Pancreas (tissue), 10 donors: Measurements from ENCODE around the gene IL18BP. TPM values are rescaled to one million over a fixed set of nuclear protein-coding genes. Genes with fewer than 3 reads are reported as not detected.

Experiments used
- ATAC-seq, 4 donors: fragments of 200-7000 bp; cut with Tn5 transposase; one replicate each; pipeline versions ENCODE4 v1.8.0 to v1.9.1; 2020; ENCODE audit warnings: mild to moderate bottlenecking in 4 of 4, moderate library complexity in 4 of 4
- DNase-seq, 6 donors: peaks; one replicate each; pipeline ENCODE4 v3.0.0-alpha.2; 2020
- FAIRE-seq: peaks from 2 replicates; lab custom pipeline; 2012; peaks lifted over from hg19 to GRCh38; lab: Jason Lieb, UNC
- H3K27ac ChIP-seq, 4 donors: fragments of 200-600 bp; sonication (generic); 1 replicate in 3 of 4; 2 replicates in 1 of 4; pipeline versions ENCODE4 v1.5.0 to v1.8.0; 2020
- H3K27me3 ChIP-seq, 4 donors: fragments of 200-600 bp; one replicate each; pipeline ENCODE4 v1.8.0; 2021
- H3K36me3 ChIP-seq, 3 donors: fragments of 200-600 bp; sonication (generic) in 1 of 3; one replicate each; pipeline versions ENCODE4 v1.5.0 to v1.8.0; 2020 to 2021
- H3K4me1 ChIP-seq, 3 donors: fragments of 200-600 bp; one replicate each; pipeline ENCODE4 v1.8.0; 2021
- H3K4me3 ChIP-seq, 4 donors: fragments of 200-600 bp; sonication (generic) in 2 of 4; one replicate each; pipeline versions ENCODE4 v1.5.0 to v1.8.0; 2020 to 2021
- H3K9me3 ChIP-seq, 4 donors: fragments of 200-600 bp; one replicate each; pipeline ENCODE4 v1.8.0; 2021
- WGBS, 2 donors: extraction: QIAGEN DNeasy Blood & Tissue Kit; methylation state at CpG; one replicate each; pipeline ENCODE4 v1.1.7; 2013; 5-methylcytosine and 5-hydroxymethylcytosine counted together
- intact Hi-C, 3 donors: fragments of 100-400 bp; cut with DNase I; formaldehyde crosslinking; loops; one replicate each; pipeline versions ENCODE4 v1.11.1 to v1.14.2; 2022
- polyA plus RNA-seq, 2 donors: library from polyadenylated mRNA; stranded (reverse); fragments of 200-250 nt; gene quantifications; one replicate each; pipeline ENCODE4 v1.2.3, GENCODE V29; 2013
- total RNA-seq, 6 donors: library from RNA; stranded (reverse); fragmentation: NEBNext Ultra II Directional in 4 of 6; extraction: Animal tissue kit (Norgen Biotek cat#: 25700) in 4 of 6; gene quantifications; one replicate each; pipeline versions ENCODE4 v1.2.1 to v1.2.4, GENCODE V29; 2021 to 2023
- TF ChIP-seq, protein P1 (sequence below), 4 donors: fragments of 200-600 bp; sonication (generic) in 3 of 4; IDR thresholded peaks; one replicate each; pipeline versions ENCODE4 v1.5.0 to v1.8.0; 2021; ENCODE audit warnings: antibody characterized with exemption in 4 of 4
- donor health status: healthy with polysubstance abuse.
- donor health status: DM: no; HTN: no; CAD: no; lungs with moderate emphysema.
- donor health status: DM: no; HTN: no; CAD: no.
- donor health status: control.
- donor health status: control.
- donor health status: Bipolar disorder and iron deficiency.
- donor health status: DM: yes; HTN: yes; CAD: no.
- donor health status: DM: no; HTN: no; CAD: no.
- donor health status: DM: no; HTN: no; CAD: no.
- donor health status: DM: yes; HTN: yes; CAD: no.

Gene IL18BP
- total and polyA plus RNA-seq, 8 donors: 2.3 to 7.8 (median 3.9) TPM

DNA sequence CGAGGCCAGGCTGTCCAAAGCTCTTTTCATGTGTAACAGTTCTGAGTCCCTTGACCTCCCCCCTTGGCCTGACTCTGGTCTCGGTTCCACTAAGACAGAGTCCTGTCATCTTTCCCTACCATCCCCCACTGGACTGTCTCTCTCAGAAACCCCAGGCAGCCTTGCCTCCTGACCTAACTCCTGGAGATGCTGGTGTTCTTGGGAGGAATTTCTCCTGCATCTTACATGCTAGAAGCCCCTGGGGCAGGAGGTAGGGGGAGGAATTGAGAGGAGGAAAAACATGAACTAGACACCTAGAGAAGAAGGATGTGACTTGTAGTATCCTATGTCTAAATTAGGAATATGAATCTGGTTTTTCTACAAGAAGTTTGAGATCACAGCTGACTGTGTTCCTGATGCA lies 648 bp upstream of the IL18BP start:
- ATAC-seq: no peak
- FAIRE-seq: no peak

DNA sequence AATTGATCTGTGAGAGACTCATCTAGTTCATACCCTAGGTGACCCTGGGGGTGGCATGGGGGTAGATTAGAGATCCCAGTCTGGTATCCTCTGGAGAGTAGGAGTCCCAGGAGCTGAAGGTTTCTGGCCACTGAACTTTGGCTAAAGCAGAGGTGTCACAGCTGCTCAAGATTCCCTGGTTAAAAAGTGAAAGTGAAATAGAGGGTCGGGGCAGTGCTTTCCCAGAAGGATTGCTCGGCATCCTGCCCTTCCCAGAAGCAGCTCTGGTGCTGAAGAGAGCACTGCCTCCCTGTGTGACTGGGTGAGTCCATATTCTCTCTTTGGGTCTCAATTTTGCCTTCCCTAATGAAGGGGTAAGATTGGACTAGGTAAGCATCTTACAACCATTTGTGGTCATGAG lies 653 bp downstream of the IL18BP start:
- Histone ChIP-seq H3K27ac (peak overlapping the region in 3 of 4 donors; percentile 16 to 54 (median 41)), H3K27me3 (no peaks in the 10 kb centered on the region), H3K4me1 (peaks cover 0 to 9% (median 0%) of the 10 kb centered on the region in 3 donors), H3K9me3 (no peaks in the 10 kb centered on the region), H3K36me3 (peaks cover 0 to 20% (median 16%) of the 10 kb centered on the region in 3 donors), H3K4me3 (peak overlapping the region in 1 of 4 donors; percentile 22)
- 14 to 35% methylated on average over 2 of the region's 2 CpGs for WGBS, 2 donors
- TF ChIP-seq, protein P1, sequence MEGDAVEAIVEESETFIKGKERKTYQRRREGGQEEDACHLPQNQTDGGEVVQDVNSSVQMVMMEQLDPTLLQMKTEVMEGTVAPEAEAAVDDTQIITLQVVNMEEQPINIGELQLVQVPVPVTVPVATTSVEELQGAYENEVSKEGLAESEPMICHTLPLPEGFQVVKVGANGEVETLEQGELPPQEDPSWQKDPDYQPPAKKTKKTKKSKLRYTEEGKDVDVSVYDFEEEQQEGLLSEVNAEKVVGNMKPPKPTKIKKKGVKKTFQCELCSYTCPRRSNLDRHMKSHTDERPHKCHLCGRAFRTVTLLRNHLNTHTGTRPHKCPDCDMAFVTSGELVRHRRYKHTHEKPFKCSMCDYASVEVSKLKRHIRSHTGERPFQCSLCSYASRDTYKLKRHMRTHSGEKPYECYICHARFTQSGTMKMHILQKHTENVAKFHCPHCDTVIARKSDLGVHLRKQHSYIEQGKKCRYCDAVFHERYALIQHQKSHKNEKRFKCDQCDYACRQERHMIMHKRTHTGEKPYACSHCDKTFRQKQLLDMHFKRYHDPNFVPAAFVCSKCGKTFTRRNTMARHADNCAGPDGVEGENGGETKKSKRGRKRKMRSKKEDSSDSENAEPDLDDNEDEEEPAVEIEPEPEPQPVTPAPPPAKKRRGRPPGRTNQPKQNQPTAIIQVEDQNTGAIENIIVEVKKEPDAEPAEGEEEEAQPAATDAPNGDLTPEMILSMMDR (IDR thresholded peaks at IDR 0.05): no peak
- FAIRE-seq (no peak), ATAC-seq (peak in 3 of 4 donors; percentile 25 to 73 (median 71)), DNase-seq (no peak)
- intact Hi-C loops: no loop called here

More for the DNA sequence above, 648 bp upstream of the IL18BP start:
- TF ChIP-seq, protein P1 (IDR thresholded peaks at IDR 0.05): no peak
- H3K4me1 ChIP-seq: peaks cover 0 to 9% (median 0%) of the 10 kb centered on the region in 3 donors
- no peaks in the 10 kb centered on the region for H3K27me3 ChIP-seq
- H3K27ac ChIP-seq: peak overlapping the region in 1 of 4 donors; percentile 41
- H3K9me3 ChIP-seq: no peaks in the 10 kb centered on the region
- intact Hi-C loops: no loop called here
- no peak for DNase-seq
- peaks cover 0 to 7% (median 4%) of the 10 kb centered on the region in 3 donors for H3K36me3 ChIP-seq
- H3K4me3 ChIP-seq: no peak overlapping the region
- 89 to 93% methylated on average over 2 of the region's 2 CpGs for WGBS, 2 donors

DNA sequence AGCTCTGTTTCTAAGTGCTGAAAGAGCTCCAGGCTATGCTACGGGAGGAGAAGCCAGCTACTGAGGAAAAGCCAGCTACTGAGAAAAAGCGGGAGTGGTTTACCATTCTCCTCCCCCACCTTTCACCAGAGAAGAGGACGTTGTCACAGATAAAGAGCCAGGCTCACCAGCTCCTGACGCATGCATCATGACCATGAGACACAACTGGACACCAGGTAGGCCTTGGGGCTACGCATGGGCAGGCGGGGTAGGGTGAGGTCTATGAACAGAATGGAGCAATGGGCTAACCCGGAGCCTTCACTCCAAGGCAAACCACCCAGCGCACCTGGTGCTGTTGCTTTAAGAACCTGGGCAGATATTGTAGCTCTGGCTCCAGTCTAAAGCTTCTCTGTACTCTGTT lies 1.1 kb downstream of the IL18BP start:
- no peaks in the 10 kb centered on the region for H3K9me3 ChIP-seq
- peak overlapping the region in 1 of 4 donors; percentile 22 for H3K4me3 ChIP-seq
- intact Hi-C loops: no loop called here
- H3K36me3 ChIP-seq: peaks cover 0 to 24% (median 21%) of the 10 kb centered on the region in 3 donors
- 60 to 67% methylated on average over 8 of the region's 8 CpGs for whole genome bisulfite sequencing, 2 donors
- H3K4me1 ChIP-seq: peaks cover 0 to 9% (median 0%) of the 10 kb centered on the region in 3 donors
- TF ChIP-seq, protein P1 (IDR thresholded peaks at IDR 0.05): no peak
- peak overlapping the region in 2 of 4 donors; percentile 41 to 54 for H3K27ac ChIP-seq
- DNase-seq (no peak), FAIRE-seq (no peak), ATAC-seq (peak in 3 of 4 donors; percentile 5 to 10 (median 6))
- no peaks in the 10 kb centered on the region for H3K27me3 ChIP-seq

DNA sequence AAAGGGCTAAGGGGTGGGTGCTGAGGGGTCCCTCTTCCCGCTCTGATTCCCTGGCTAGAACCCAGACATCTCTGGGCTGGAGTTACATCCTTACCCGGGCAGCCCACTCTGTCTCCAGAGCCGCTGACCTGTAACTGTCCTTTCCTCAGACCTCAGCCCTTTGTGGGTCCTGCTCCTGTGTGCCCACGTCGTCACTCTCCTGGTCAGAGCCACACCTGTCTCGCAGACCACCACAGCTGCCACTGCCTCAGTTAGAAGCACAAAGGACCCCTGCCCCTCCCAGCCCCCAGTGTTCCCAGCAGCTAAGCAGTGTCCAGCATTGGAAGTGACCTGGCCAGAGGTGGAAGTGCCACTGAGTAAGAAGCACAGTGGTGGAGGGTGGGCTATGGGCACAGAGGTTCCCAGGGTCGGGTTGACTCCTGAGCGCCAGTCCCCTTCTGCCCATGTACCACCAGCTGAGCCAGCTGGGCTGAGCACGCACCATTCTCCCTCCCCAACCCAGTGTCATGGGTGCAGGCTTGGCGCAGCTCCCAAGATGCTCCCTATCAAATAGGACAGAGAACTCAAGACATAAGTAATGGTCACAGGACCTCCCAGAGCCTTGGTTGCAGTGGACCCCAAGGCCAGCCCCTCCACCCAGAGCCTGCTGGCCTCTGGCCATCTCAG lies 1.6 kb downstream of the IL18BP start:
- Histone ChIP-seq H3K36me3 (peaks cover 0 to 29% (median 26%) of the 10 kb centered on the region in 3 donors), H3K4me3 (peak overlapping the region in 1 of 4 donors; percentile 22), H3K27ac (peak overlapping the region in 2 of 4 donors; percentile 41 to 54), H3K27me3 (no peaks in the 10 kb centered on the region), H3K4me1 (peaks cover 0 to 9% (median 0%) of the 10 kb centered on the region in 3 donors), H3K9me3 (no peaks in the 10 kb centered on the region)
- TF ChIP-seq, protein P1 (IDR thresholded peaks at IDR 0.05): no peak
- intact Hi-C loops: no loop called here
- no peak for FAIRE-seq
- ATAC-seq: no peak
- 83 to 88% methylated on average over 10 of the region's 10 CpGs for WGBS, 2 donors
- no peak for DNase-seq

DNA sequence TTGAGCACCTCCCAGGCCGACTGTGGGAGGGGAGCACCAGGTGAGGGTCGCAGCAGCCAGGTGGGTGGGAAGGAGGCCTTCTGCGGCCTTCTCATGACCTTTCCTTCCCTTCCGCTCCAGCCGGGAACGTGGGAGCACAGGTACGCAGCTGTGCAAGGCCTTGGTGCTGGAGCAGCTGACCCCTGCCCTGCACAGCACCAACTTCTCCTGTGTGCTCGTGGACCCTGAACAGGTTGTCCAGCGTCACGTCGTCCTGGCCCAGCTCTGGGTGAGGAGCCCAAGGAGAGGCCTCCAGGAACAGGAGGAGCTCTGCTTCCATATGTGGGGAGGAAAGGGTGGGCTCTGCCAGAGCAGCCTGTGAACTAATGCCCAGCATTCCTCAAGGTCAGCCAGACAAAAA lies 2.6 kb downstream of the IL18BP start:
- no peak for DNase-seq
- 64 to 85% methylated on average over 9 to 11 of the region's 11 CpGs for WGBS, 2 donors
- TF ChIP-seq, protein P1 (IDR thresholded peaks at IDR 0.05): no peak
- H3K27me3 ChIP-seq: no peaks in the 10 kb centered on the region
- FAIRE-seq: no peak
- no peak overlapping the region for H3K27ac ChIP-seq
- peaks cover 0 to 9% (median 0%) of the 10 kb centered on the region in 3 donors for H3K4me1 ChIP-seq
- intact Hi-C loops: no loop called here
- no peaks in the 10 kb centered on the region for H3K9me3 ChIP-seq
- no peak overlapping the region for H3K4me3 ChIP-seq
- ATAC-seq: peak in 1 of 4 donors; percentile 11
- peaks cover 0 to 39% (median 36%) of the 10 kb centered on the region in 3 donors for H3K36me3 ChIP-seq
